WTC11 (cell line): ENCODE data around the gene ATP6V1G3.
"Not testable (repeated sequence)": the region's sequence is repeated elsewhere in the genome, so short reads cannot be mapped to it uniquely, and the experiment has no call there.

Experiments used
- CREM ChIP-seq: sonication (generic); formaldehyde crosslinking; IDR thresholded peaks from 2 replicates; pipeline ENCODE4 v1.8.1; 2022; ENCODE audit warnings: mild to moderate bottlenecking, missing genetic modification reagents, moderate library complexity
- FOXK1 ChIP-seq: sonication (generic); formaldehyde crosslinking; IDR thresholded peaks from 2 replicates; pipeline ENCODE4 v1.8.0; 2022; ENCODE audit warnings: mild to moderate bottlenecking, moderate library complexity, missing genetic modification reagents
- NFYB ChIP-seq: sonication (generic); formaldehyde crosslinking; conservative IDR thresholded peaks from 2 replicates; pipeline ENCODE4 v1.8.0; 2022; ENCODE audit warnings: low read depth, missing genetic modification reagents
- NR2C2 ChIP-seq: sonication (generic); formaldehyde crosslinking; IDR thresholded peaks from 2 replicates; pipeline ENCODE4 v1.8.0; 2022; ENCODE audit warnings: mild to moderate bottlenecking, missing genetic modification reagents
- TEAD4 ChIP-seq: sonication (generic); formaldehyde crosslinking; IDR thresholded peaks from 2 replicates; pipeline ENCODE4 v1.8.0; 2022; ENCODE audit warnings: mild to moderate bottlenecking, missing genetic modification reagents
- TP53 ChIP-seq: sonication (generic); formaldehyde crosslinking; IDR thresholded peaks from 2 replicates; pipeline ENCODE4 v1.8.1; 2023; ENCODE audit warnings: mild to moderate bottlenecking, missing genetic modification reagents
- TF ChIP-seq, protein P1 (sequence below): sonication (generic); formaldehyde crosslinking; IDR thresholded peaks from 2 replicates; pipeline ENCODE4 v1.8.0; 2022; ENCODE audit warnings: mild to moderate bottlenecking, missing genetic modification reagents
- TF ChIP-seq, protein P2 (sequence below): fragments of 200-600 bp; IDR thresholded peaks from 2 replicates; pipeline ENCODE4 v1.8.0; 2022; ENCODE audit warnings: antibody characterized with exemption
- TF ChIP-seq, protein P3 (sequence below): sonication (generic); formaldehyde crosslinking; IDR thresholded peaks from 2 replicates; pipeline ENCODE4 v1.8.1; 2022; ENCODE audit warnings: low read depth, missing genetic modification reagents, borderline replicate concordance
- TF ChIP-seq, protein P4 (sequence below): sonication (generic); formaldehyde crosslinking; IDR thresholded peaks from 2 replicates; pipeline ENCODE4 v1.8.1; 2023; ENCODE audit warnings: mild to moderate bottlenecking, moderate library complexity, missing genetic modification reagents
- TF ChIP-seq, protein P5 (sequence below): sonication (generic); formaldehyde crosslinking; conservative IDR thresholded peaks from 2 replicates; pipeline ENCODE4 v1.8.1; 2022; ENCODE audit warnings: mild to moderate bottlenecking, missing genetic modification reagents
- TF ChIP-seq, protein P6 (sequence below): sonication (generic); formaldehyde crosslinking; IDR thresholded peaks from 2 replicates; pipeline ENCODE4 v1.8.0; 2023; ENCODE audit warnings: missing genetic modification reagents, mild to moderate bottlenecking, borderline replicate concordance
- TF ChIP-seq, protein P7 (sequence below): sonication (generic); formaldehyde crosslinking; IDR thresholded peaks from 2 replicates; pipeline ENCODE4 v1.8.0; 2022; ENCODE audit warnings: mild to moderate bottlenecking, missing genetic modification reagents

DNA sequence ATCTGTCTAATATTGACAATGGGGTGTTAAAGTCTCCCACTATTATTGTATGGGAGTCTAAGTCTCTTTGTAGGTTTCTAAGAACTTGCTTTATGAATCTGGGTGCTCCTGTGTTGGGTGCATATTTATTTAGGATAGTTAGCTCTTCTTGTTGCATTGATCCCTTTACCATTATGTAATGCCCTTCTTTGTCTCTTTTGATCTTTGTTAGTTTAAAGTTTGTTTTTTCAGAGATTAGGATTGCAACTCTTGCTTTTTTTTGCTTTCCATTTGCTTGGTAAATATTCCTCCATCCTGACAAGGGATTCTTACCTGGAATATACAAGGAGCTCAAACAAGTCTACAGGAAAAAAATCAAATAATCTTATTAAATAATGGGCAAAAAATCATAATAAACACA is 63.1 kb downstream of the ATP6V1G3 start:
- TF ChIP-seq, protein P1, sequence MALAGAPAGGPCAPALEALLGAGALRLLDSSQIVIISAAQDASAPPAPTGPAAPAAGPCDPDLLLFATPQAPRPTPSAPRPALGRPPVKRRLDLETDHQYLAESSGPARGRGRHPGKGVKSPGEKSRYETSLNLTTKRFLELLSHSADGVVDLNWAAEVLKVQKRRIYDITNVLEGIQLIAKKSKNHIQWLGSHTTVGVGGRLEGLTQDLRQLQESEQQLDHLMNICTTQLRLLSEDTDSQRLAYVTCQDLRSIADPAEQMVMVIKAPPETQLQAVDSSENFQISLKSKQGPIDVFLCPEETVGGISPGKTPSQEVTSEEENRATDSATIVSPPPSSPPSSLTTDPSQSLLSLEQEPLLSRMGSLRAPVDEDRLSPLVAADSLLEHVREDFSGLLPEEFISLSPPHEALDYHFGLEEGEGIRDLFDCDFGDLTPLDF (CRISPR knock-in tag): not testable (repeated sequence)
- TF ChIP-seq TP53 (CRISPR knock-in tag); NFYB (CRISPR knock-in tag); TEAD4 (CRISPR knock-in tag); FOXK1; CREM (CRISPR knock-in tag); NR2C2 (CRISPR knock-in tag): not testable (repeated sequence)
- TF ChIP-seq, protein P2, sequence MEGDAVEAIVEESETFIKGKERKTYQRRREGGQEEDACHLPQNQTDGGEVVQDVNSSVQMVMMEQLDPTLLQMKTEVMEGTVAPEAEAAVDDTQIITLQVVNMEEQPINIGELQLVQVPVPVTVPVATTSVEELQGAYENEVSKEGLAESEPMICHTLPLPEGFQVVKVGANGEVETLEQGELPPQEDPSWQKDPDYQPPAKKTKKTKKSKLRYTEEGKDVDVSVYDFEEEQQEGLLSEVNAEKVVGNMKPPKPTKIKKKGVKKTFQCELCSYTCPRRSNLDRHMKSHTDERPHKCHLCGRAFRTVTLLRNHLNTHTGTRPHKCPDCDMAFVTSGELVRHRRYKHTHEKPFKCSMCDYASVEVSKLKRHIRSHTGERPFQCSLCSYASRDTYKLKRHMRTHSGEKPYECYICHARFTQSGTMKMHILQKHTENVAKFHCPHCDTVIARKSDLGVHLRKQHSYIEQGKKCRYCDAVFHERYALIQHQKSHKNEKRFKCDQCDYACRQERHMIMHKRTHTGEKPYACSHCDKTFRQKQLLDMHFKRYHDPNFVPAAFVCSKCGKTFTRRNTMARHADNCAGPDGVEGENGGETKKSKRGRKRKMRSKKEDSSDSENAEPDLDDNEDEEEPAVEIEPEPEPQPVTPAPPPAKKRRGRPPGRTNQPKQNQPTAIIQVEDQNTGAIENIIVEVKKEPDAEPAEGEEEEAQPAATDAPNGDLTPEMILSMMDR: not testable (repeated sequence)
- TF ChIP-seq, protein P3, sequence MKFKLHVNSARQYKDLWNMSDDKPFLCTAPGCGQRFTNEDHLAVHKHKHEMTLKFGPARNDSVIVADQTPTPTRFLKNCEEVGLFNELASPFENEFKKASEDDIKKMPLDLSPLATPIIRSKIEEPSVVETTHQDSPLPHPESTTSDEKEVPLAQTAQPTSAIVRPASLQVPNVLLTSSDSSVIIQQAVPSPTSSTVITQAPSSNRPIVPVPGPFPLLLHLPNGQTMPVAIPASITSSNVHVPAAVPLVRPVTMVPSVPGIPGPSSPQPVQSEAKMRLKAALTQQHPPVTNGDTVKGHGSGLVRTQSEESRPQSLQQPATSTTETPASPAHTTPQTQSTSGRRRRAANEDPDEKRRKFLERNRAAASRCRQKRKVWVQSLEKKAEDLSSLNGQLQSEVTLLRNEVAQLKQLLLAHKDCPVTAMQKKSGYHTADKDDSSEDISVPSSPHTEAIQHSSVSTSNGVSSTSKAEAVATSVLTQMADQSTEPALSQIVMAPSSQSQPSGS (CRISPR knock-in tag): not testable (repeated sequence)
- TF ChIP-seq, protein P4, sequence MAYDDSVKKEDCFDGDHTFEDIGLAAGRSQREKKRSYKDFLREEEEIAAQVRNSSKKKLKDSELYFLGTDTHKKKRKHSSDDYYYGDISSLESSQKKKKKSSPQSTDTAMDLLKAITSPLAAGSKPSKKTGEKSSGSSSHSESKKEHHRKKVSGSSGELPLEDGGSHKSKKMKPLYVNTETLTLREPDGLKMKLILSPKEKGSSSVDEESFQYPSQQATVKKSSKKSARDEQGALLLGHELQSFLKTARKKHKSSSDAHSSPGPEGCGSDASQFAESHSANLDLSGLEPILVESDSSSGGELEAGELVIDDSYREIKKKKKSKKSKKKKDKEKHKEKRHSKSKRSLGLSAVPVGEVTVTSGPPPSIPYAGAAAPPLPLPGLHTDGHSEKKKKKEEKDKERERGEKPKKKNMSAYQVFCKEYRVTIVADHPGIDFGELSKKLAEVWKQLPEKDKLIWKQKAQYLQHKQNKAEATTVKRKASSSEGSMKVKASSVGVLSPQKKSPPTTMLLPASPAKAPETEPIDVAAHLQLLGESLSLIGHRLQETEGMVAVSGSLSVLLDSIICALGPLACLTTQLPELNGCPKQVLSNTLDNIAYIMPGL: not testable (repeated sequence)
- TF ChIP-seq, protein P5, sequence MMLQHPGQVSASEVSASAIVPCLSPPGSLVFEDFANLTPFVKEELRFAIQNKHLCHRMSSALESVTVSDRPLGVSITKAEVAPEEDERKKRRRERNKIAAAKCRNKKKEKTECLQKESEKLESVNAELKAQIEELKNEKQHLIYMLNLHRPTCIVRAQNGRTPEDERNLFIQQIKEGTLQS: not testable (repeated sequence)
- TF ChIP-seq, protein P6, sequence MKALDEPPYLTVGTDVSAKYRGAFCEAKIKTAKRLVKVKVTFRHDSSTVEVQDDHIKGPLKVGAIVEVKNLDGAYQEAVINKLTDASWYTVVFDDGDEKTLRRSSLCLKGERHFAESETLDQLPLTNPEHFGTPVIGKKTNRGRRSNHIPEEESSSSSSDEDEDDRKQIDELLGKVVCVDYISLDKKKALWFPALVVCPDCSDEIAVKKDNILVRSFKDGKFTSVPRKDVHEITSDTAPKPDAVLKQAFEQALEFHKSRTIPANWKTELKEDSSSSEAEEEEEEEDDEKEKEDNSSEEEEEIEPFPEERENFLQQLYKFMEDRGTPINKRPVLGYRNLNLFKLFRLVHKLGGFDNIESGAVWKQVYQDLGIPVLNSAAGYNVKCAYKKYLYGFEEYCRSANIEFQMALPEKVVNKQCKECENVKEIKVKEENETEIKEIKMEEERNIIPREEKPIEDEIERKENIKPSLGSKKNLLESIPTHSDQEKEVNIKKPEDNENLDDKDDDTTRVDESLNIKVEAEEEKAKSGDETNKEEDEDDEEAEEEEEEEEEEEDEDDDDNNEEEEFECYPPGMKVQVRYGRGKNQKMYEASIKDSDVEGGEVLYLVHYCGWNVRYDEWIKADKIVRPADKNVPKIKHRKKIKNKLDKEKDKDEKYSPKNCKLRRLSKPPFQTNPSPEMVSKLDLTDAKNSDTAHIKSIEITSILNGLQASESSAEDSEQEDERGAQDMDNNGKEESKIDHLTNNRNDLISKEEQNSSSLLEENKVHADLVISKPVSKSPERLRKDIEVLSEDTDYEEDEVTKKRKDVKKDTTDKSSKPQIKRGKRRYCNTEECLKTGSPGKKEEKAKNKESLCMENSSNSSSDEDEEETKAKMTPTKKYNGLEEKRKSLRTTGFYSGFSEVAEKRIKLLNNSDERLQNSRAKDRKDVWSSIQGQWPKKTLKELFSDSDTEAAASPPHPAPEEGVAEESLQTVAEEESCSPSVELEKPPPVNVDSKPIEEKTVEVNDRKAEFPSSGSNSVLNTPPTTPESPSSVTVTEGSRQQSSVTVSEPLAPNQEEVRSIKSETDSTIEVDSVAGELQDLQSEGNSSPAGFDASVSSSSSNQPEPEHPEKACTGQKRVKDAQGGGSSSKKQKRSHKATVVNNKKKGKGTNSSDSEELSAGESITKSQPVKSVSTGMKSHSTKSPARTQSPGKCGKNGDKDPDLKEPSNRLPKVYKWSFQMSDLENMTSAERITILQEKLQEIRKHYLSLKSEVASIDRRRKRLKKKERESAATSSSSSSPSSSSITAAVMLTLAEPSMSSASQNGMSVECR (CRISPR knock-in tag): not testable (repeated sequence)
- TF ChIP-seq, protein P7, sequence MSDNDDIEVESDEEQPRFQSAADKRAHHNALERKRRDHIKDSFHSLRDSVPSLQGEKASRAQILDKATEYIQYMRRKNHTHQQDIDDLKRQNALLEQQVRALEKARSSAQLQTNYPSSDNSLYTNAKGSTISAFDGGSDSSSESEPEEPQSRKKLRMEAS (CRISPR knock-in tag): not testable (repeated sequence)
